GM12878 (cell line): Measurements from ENCODE around the gene TMEM63B. TPM values are rescaled to one million over a fixed set of nuclear protein-coding genes. Genes with fewer than 3 reads are reported as not detected.

Experiments used
- ATAC-seq: fragments of 200-7000 bp; cut with Tn5 transposase; 3 replicates; pipeline ENCODE4 v1.9.1; 2020; ENCODE audit warnings: mild to moderate bottlenecking, moderate library complexity
- BruUV-seq: library from RNA; stranded (reverse); fragments of 400-500 nt; replicated peaks from 2 replicates; lab custom pipeline; 2021; lab: Mats Ljungman, UMichigan
- CTCF ChIA-PET: fragments of 300-600 bp; sonication (Branson Sonifier 250); formaldehyde crosslinking; extraction: SDS; loops from one replicate; lab custom pipeline; 2021; ENCODE audit warnings: inconsistent platforms; lab: Yijun Ruan, JAX
- POLR2A ChIA-PET: fragments of 350-600 bp; formaldehyde crosslinking; extraction: SDS; loops from one replicate; lab custom pipeline; 2021; ENCODE audit warnings: inconsistent platforms; lab: Charles Lee
- RAD21 ChIA-PET: fragments of 300-600 bp; sonication (Branson Sonifier 250); formaldehyde crosslinking; loops from one replicate; lab custom pipeline; 2023; ENCODE audit warnings: antibody characterized with exemption; ENCODE audit not compliant: unreplicated experiment; lab: Charles Lee
- SMC1A ChIA-PET: fragments of 300-600 bp; sonication (Branson Sonifier 250); formaldehyde crosslinking; loops from one replicate; lab custom pipeline; 2023; ENCODE audit not compliant: unreplicated experiment, uncharacterized antibody; lab: Charles Lee
- DNase-seq: peaks from one replicate; pipeline ENCODE4 v3.0.0-alpha.2; 2011; ENCODE audit warnings: low read depth, low spot score
- FAIRE-seq: peaks from 3 replicates; lab custom pipeline; 2011; peaks lifted over from hg19 to GRCh38; lab: Jason Lieb, UNC
- H2AFZ ChIP-seq: 2 replicates; pipeline ENCODE4 v1.6.0; 2011; ENCODE audit warnings: low read depth, low read length, control low read depth; ENCODE audit not compliant: control insufficient read depth
- H3K27ac ChIP-seq: 2 replicates; pipeline ENCODE4 v1.5.1; 2011; ENCODE audit warnings: control low read depth; ENCODE audit not compliant: control insufficient read depth, insufficient read depth
- H3K27me3 ChIP-seq, 2 experiments: replicated peaks in 1 of 2; 2 replicates each; pipeline versions ENCODE4 v1.6.0 to v1.6.1; 2011; ENCODE audit warnings: low read length in 1 of 2; ENCODE audit not compliant: control insufficient read depth in 2 of 2, insufficient read depth in 2 of 2
- H3K36me3 ChIP-seq, 2 experiments: 2 replicates each; pipeline ENCODE4 v1.5.1; 2011; ENCODE audit warnings: low read length in 1 of 2; ENCODE audit not compliant: control insufficient read depth in 2 of 2, insufficient read depth in 2 of 2
- H3K4me1 ChIP-seq: 2 replicates; pipeline ENCODE4 v1.6.1; 2011; ENCODE audit warnings: mild to moderate bottlenecking, low read length, moderate library complexity, mixed read lengths; ENCODE audit not compliant: control insufficient read depth, insufficient read depth
- H3K4me2 ChIP-seq: 2 replicates; pipeline ENCODE4 v1.6.0; 2011; ENCODE audit warnings: control low read depth; ENCODE audit not compliant: control insufficient read depth, insufficient read depth
- H3K4me3 ChIP-seq: fragments of 200-600 bp; sonication (generic); 2 replicates; pipeline ENCODE4 v1.5.1; 2016
- H3K79me2 ChIP-seq: 2 replicates; pipeline ENCODE4 v1.6.0; 2011; ENCODE audit warnings: low read length; ENCODE audit not compliant: control insufficient read depth, insufficient read depth
- H3K9ac ChIP-seq: 2 replicates; pipeline ENCODE4 v1.8.0; 2011; ENCODE audit warnings: low read length, control low read depth, mixed read lengths; ENCODE audit not compliant: control insufficient read depth, insufficient read depth
- H3K9me3 ChIP-seq: replicated peaks from 3 replicates; pipeline ENCODE4 v1.5.1; 2011; ENCODE audit warnings: mild to moderate bottlenecking, low read length; ENCODE audit not compliant: control insufficient read depth, insufficient read depth
- H4K20me1 ChIP-seq: 2 replicates; pipeline ENCODE4 v1.6.0; 2011; ENCODE audit not compliant: control insufficient read depth, insufficient read depth
- ASH2L ChIP-seq: fragments of 300-600, 200-600 bp; sonication (generic); IDR thresholded peaks from 2 replicates; pipeline ENCODE4 v1.6.1; 2017; ENCODE audit warnings: low read depth, mild to moderate bottlenecking, borderline replicate concordance
- ATF2 ChIP-seq: IDR thresholded peaks from 2 replicates; pipeline ENCODE4 v1.6.1; 2012; ENCODE audit warnings: low read length, inconsistent platforms
- HDAC2 ChIP-seq: fragments of 200-600 bp; sonication (generic); IDR thresholded peaks from 2 replicates; pipeline ENCODE4 v1.6.1; 2017
- HDGF ChIP-seq: fragments of 450-650 bp; IDR thresholded peaks from 2 replicates; pipeline ENCODE4 v1.6.1; 2016; ENCODE audit warnings: antibody characterized with exemption
- IKZF1 ChIP-seq: fragments of 450-650 bp; conservative IDR thresholded peaks from 2 replicates; pipeline ENCODE4 v1.6.1; 2017; ENCODE audit warnings: antibody characterized with exemption, mild to moderate bottlenecking
- MAX ChIP-seq: IDR thresholded peaks from 2 replicates; pipeline ENCODE4 v1.6.1; 2012; ENCODE audit warnings: low read depth, low read length, improper control_type of control experiment
- MXI1 ChIP-seq: fragments of 150-350 bp; IDR thresholded peaks from 2 replicates; pipeline ENCODE4 v1.6.1; 2011; ENCODE audit warnings: low read depth, mild to moderate bottlenecking, inconsistent platforms, low read length, improper control_type of control experiment
- POU2F2 ChIP-seq: IDR thresholded peaks from 3 replicates; pipeline ENCODE4 v1.6.1; 2011; ENCODE audit warnings: low read depth, mild to moderate bottlenecking, low read length, borderline replicate concordance
- SMAD1 ChIP-seq: fragments of 450-650 bp; IDR thresholded peaks from 2 replicates; pipeline ENCODE4 v1.6.1; 2018; ENCODE audit warnings: mild to moderate bottlenecking, low read depth; ENCODE audit not compliant: partially characterized antibody
- ZNF622 ChIP-seq: fragments of 450-650 bp; IDR thresholded peaks from 2 replicates; pipeline ENCODE4 v1.6.1; 2017; ENCODE audit warnings: mild to moderate bottlenecking, inconsistent platforms
- WGBS: methylation state at CpG from one replicate; pipeline ENCODE4 v1.1.6; 2016; ENCODE audit warnings: low lambda C conversion rate; ENCODE audit not compliant: insufficient replicate concordance, insufficient coverage; ENCODE audit errors: missing lambda C conversion rate; 5-methylcytosine and 5-hydroxymethylcytosine counted together
- in situ Hi-C: fragments of 300-500 bp; cut with MboI; formaldehyde crosslinking; loops from 9 replicates; pipeline ENCODE4 v1.14.3; 2018; ENCODE audit warnings: mixed read lengths
- intact Hi-C: fragments of 100-400 bp; cut with micrococcal nuclease; formaldehyde crosslinking; loops from one replicate; pipeline ENCODE4 v1.14.2; 2022; ENCODE audit not compliant: unreplicated experiment
- polyA plus RNA-seq, 11 experiments: library from polyadenylated mRNA; depleted of rRNA in 4 of 11; unstranded in 6 of 11; stranded (reverse) in 5 of 11; fragments of >200 nt; fragmentation: Nextera tagmentation in 4 of 11; fragmentation: Illumina TruSeq in 1 of 11; extraction: Ambion mirVana in 4 of 11; extraction: Trizol in 1 of 11; gene quantifications; 1 replicate in 1 of 11; 2 replicates in 10 of 11; pipeline versions ENCODE4 v1.2.1 to v1.2.3, GENCODE V29; 2011 to 2016; ENCODE audit warnings: inconsistent platforms in 2 of 11, missing spikeins in 2 of 11, low read depth in 1 of 11
- total RNA-seq, 4 experiments: library from RNA; depleted of rRNA in 3 of 4; stranded (reverse); fragments of >200 nt in 3 of 4; fragmentation: Illumina TruSeq in 1 of 4; extraction: Trizol in 1 of 4; gene quantifications; 2 replicates each; pipeline versions ENCODE4 v1.2.1 to v1.2.3, GENCODE V29; 2013 to 2021
- TF ChIP-seq, protein P1 (sequence below): IDR thresholded peaks from 2 replicates; pipeline ENCODE4 v1.6.1; 2012; ENCODE audit warnings: low read depth, low read length, improper control_type of control experiment

Gene TMEM63B
- total and polyA plus RNA-seq, 10 of the 15 experiments (the other 5 are each of a cell fraction or from before 2014, with no cell fraction given): 0.09 to 15.0 (median 7.1) TPM; not detected in 1

GRCh38 chr6:44176130-44176761 lies 48.9 kb downstream of the TMEM63B start:
- peak overlapping the region; percentile 74 for H2AFZ ChIP-seq
- no peaks in the 10 kb centered on the region for H3K79me2 ChIP-seq
- RAD21 ChIA-PET: interaction anchor here (0.6 to 2.9 kb wide), 12 partner anchors 13 to 162 kb away, joined by 3 to 12 read pairs (median 4); partner anchors contain the start of gene HSP90AB1
- H3K4me1 ChIP-seq: peaks cover 16% of the 10 kb centered on the region
- SMC1A ChIA-PET: interaction anchor here (1.0 to 2.6 kb wide), 9 partner anchors 14 to 80 kb away, joined by 3 to 9 read pairs (median 6); partner anchors contain the start of genes HSP90AB1 and MYMX
- no TSS peak for BruUV-seq
- H3K36me3 ChIP-seq: no peaks in the 10 kb centered on the region
- ATAC-seq (no peak), DNase-seq (no peak), FAIRE-seq (no peak)
- H3K9me3 ChIP-seq: peaks cover 2% of the 10 kb centered on the region; the same call in 1 of the 3 replicates
- peak overlapping the region; percentile 52 for H3K4me3 ChIP-seq
- H3K27ac ChIP-seq: no peak overlapping the region
- no peak for TF ChIP-seq SMAD1
- no peak for TF ChIP-seq HDAC2
- TF ChIP-seq, protein P1, sequence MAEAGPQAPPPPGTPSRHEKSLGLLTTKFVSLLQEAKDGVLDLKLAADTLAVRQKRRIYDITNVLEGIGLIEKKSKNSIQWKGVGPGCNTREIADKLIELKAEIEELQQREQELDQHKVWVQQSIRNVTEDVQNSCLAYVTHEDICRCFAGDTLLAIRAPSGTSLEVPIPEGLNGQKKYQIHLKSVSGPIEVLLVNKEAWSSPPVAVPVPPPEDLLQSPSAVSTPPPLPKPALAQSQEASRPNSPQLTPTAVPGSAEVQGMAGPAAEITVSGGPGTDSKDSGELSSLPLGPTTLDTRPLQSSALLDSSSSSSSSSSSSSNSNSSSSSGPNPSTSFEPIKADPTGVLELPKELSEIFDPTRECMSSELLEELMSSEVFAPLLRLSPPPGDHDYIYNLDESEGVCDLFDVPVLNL: no peak
- TF ChIP-seq ZNF622: no peak
- TF ChIP-seq MXI1: no peak
- TF ChIP-seq ATF2: no peak
- no peak for TF ChIP-seq POU2F2
- no peak for TF ChIP-seq HDGF
- no peak for TF ChIP-seq ASH2L
- no peak for TF ChIP-seq IKZF1
- TF ChIP-seq MAX: no peak
- H3K27me3 ChIP-seq: no peaks in the 10 kb centered on the region
- H4K20me1 ChIP-seq: no peaks in the 10 kb centered on the region
- in situ Hi-C loops: no loop called here
- intact Hi-C loops: loop anchor here (2.0 kb wide), 1 partner anchor 43 kb away; no protein-coding TSS in a partner anchor
- CTCF ChIA-PET: interaction anchor here (0.8 to 4.4 kb wide), 18 partner anchors 13 to 163 kb away, joined by 3 to 39 read pairs (median 5); partner anchors contain the start of gene SLC29A1
- no peak overlapping the region; the same call in 1 of the 2 replicates for H3K9ac ChIP-seq
- POLR2A ChIA-PET: interaction anchor here (0.6 to 2.8 kb wide), 6 partner anchors 13 to 80 kb away, joined by 3 to 15 read pairs (median 6); no protein-coding TSS in a partner anchor
- peak overlapping the region; percentile 97 for H3K4me2 ChIP-seq
- WGBS: 68% methylated on average over 15 of the region's 15 CpGs
